Stimulated activated CD4-positive, alpha-beta T cell treated with anti-CD3 and anti-CD28 coated beads, TNF-alpha, amount 100 ng/mL, for 24 hours (primary cell): ENCODE measurements around the gene TESK2.
A peak's percentile ranks its signal among the peaks of the same experiment; 100 is the strongest.

Experiments used
- DNase-seq, 3 experiments: peaks; one replicate each; pipeline ENCODE4 v3.0.0-alpha.2; 2020; ENCODE audit warnings: low read depth in 3 of 3

The TESK2 gene

GRCh38 chr1:45337630-45338325, 153.2 kb downstream of the TESK2 start:
- DNase-seq, result no peak

GRCh38 chr1:45335855-45336324, 155.1 kb downstream of the TESK2 start:
- DNase-seq, result no peak

GRCh38 chr1:45334308-45335245, 156.4 kb downstream of the TESK2 start:
- no peak for DNase-seq

- no peak for DNase-seq
These were observed 158.6 kb downstream of the TESK2 start for GRCh38 chr1:45332346-45332720.

GRCh38 chr1:45331436-45332345, 159.3 kb downstream of the TESK2 start:
- no peak for DNase-seq

- no peak for DNase-seq
These were observed 161.5 kb downstream of the TESK2 start for GRCh38 chr1:45329445-45329844.

DNA sequence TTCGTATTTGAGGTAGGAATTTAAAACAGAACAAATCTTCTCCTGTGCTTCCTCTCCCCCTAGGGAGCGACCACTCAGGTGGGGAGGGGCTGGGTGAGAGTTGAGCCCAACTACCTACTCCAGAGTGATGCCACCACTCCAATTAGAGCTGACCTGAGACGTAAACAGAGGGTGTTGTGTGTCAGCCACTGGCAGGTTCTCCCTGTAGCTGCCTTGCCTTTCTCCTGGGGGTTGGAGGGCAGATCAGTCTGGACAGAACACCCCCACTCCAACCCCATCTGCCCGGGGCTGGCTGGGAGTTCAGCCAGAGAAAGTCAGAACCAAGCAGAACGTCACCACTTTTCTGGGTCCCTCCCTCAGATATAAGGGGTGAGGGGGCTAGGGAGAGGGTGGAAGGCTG, 162.3 kb downstream of the TESK2 start:
- no peak for DNase-seq

DNA sequence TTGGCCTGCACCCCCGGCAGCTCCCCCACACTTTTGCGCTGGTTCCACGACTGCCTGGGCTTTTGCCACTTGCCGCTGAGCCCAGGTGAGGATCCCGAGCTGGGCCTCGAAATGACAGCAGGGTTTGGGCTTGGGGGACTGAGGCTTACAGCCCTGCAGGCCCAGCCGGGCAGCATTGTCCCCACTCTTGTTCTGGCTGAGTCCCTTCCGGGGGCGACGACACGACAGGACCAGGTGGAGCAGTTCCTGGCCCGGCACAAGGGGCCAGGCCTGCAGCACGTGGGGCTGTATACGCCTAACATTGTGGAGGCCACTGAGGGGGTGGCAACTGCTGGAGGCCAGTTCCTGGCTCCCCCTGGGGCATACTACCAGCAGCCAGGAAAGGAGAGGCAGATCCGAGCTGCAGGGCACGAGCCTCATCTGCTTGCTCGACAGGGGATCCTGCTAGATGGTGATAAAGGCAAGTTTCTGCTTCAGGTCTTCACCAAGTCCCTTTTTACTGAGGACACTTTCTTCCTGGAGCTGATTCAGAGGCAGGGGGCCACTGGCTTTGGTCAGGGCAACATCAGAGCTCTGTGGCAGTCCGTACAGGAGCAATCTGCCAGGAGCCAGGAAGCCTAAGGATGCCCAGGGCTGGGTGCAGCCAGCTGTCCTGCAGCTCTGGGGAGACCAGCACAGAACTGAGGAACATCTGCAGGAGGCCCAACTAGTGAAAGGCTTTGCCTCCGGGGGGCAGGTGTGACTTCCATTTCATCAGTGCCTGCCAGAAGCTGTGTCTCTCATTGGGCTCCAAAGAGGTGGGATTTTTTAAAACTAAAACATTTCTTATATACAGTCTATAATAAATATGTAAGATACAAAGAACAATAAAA, 163.1 kb downstream of the TESK2 start:
- DNase-seq, result no peak

- peak; percentile 47 to 83 (median 57) for DNase-seq
These were observed 164.0 kb downstream of the TESK2 start, which contains the start of gene HPDL for GRCh38 chr1:45326627-45327623. TSS of gene HPDL (plus strand) at chr1:45326895. CDS start at chr1:45327149, 254 bp downstream.

DNA sequence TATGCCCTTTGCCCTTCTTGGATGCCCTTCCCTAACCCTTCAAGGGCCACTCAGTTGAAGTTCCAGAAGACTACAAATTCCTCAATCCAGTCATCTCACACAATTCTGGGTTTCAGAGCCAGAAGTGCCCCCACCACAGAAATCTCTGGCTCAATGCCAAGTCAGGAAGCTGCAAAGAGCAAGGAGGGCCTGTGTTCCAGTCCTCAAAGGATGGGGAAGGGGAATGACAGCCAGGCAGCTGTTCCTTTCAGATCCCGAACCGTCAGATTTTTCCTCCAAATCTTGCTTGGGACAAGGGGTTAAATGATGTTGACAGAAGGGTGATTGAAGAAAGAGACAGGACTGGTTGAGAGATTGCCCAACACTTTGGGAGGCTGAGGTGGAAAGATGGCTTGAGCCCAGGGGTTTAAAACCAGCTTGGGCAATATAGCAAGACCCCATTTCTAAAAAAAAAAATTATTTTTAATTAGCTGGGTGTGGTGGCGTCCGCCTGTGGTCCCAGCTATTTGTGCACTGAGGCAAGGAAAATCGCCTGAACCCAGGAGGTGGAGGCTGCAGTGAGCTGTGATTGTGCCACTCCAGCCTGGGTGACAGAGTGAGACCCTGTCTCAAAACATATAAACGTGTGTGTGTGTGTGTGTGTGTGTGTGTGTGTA, 165.0 kb downstream of the TESK2 start:
- DNase-seq, result no peak

DNA sequence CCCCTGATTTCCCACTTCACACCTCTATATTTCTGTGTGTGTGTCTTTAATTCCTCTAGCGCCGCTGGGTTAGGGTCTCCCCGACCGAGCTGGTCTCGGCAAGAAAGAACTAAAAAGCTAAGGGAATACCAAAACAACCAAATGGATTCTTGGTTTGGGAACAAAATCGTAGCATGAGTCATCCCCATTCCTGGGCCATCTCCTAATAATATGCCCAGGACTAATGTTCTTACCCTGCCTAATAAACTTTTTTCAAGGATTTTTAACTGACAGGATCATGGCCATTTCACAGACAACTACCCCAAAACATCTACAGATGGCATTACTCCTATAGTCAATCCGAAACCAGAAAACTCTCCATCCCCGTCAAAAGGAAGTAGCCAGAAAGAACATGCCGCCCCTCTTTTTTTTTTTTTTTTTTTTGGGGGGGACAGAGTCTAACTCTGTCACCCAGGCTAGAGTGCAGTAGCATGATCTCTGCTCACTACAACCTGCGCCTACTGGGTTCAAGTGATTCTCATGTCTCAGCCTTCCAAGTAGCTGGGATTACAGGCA, 168.4 kb downstream of the TESK2 start:
- DNase-seq, result no peak

- DNase-seq, result no peak
These were observed 169.5 kb downstream of the TESK2 start for GRCh38 chr1:45321444-45321843.

GRCh38 chr1:45319761-45320160, 171.2 kb downstream of the TESK2 start:
- DNase-seq, result no peak

DNA sequence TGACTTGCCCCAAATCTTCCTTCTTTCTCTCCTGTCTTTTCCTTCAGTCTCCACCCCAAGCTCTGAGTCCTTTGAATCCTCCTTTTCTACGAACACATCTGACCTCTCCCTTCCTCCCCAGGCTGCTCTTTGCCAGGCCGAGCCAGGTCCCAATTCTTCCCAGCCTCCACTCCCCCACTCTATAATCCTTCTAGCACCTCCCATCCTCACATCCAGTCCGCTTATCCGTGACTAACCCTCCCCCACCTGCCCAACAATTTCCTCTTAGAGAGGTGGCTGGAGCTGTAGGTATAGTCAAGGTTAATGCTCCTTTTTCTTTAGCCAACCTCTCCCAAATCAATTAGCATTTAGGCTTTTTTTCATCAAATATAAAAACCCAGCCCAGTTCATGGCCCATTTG, 173.8 kb downstream of the TESK2 start:
- DNase-seq, result no peak

DNA sequence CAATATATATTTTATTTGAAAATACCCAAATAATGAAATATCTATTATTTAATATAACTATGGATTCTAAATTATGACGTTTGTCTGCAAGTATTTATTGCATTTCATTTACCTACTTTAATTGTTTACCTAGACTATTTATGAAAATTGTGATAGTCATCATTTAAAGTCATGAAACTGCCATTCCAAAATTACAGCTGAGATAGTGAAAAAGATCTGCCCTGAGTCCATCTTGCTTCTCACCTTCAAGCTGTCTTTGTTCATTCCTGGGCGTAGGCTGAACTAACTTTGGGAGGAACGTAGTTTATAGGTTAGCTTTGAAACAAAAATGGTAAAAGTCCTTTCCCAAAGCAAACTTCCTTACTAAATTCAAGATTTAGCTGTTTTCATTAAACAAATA, 176.7 kb downstream of the TESK2 start:
- no peak for DNase-seq

DNA sequence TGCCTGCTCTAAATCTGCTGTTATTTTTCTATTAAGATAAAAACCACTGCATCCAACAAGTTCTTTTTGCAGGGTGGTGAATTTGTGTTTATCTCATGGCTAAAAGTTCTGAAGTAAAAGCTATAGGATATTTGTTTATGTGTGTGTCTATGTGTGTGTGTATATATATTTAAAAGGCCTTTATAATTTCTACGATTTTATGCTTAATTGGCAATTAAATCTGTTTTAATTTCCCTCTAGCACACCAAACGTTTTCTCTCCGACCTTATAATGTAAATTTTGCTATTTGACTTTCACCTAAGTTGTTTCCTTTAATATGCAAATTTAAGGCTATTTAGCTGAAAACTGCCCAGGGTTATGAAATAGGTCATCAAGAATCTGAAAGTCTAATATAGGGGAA, 184.1 kb downstream of the TESK2 start:
- DNase-seq, result no peak

DNA sequence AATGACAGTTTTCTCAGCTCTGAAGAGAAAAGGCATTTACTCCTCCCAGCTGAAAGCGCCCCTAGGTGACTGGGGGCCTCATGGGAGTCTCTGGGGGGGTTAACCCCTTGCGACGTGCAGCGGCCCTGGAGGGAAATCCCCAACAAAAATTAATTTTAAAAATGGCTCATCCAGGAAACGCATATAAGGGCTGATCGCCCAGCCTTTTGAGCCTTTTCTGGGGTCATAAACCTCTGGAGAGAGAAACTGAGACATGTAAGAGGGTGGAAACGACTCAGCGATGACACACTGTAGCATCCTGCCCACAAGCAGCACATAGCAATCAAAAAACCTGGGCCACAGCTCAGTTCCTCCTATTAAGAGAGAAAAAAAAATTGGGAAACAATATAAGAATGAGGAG, 184.6 kb downstream of the TESK2 start:
- DNase-seq, result peak in 2 of 3 experiments; percentile 15 to 54

DNA sequence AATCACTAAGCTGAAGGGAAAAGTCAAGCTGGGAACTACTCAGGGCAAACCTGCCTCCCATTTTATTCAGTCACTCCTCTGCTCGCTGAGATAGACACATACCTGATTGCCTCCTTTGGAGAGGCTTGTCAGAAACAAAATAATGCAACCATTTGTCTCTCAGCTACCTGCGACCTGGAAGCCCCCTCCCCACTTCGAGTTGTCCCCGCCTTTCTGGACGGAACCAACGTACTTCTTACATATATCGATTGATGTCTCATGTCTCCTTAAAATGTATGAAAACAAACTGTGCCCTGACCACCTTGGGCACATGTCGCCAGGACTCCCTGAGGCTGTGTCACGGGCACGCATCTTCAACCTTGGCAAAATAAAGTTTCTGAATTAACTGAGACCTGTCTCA, 185.7 kb downstream of the TESK2 start:
- no peak for DNase-seq
